HCT116 (cell line): ENCODE measurements around the gene LTO1. TPM values are rescaled to one million over a fixed set of nuclear protein-coding genes. Genes with fewer than 3 reads are reported as not detected.

Experiments used
- ATAC-seq: fragments of 200-7000 bp; cut with Tn5 transposase; 2 replicates; pipeline ENCODE4 v1.9.1; 2020; ENCODE audit warnings: mild to moderate bottlenecking, moderate library complexity
- BruUV-seq: library from RNA; stranded (reverse); fragments of 400-500 nt; replicated peaks from 2 replicates; lab custom pipeline; 2021; lab: Mats Ljungman, UMichigan
- CTCF ChIA-PET: fragments of 300-600 bp; sonication (Branson Sonifier 250); formaldehyde crosslinking; loops from one replicate; lab custom pipeline; 2021; ENCODE audit warnings: antibody characterized with exemption; lab: Charles Lee
- POLR2A ChIA-PET: fragments of 300-600, 350-600 bp; sonication (Branson Sonifier 250); formaldehyde crosslinking; loops from one replicate; lab custom pipeline; 2021; ENCODE audit warnings: antibody characterized with exemption; lab: Charles Lee
- RAD21 ChIA-PET, 2 experiments: fragments of 300-600 bp; sonication (Branson Sonifier 250); formaldehyde crosslinking; loops; one replicate each; lab custom pipeline; 2023; ENCODE audit warnings: low total read pairs in 2 of 2; ENCODE audit not compliant: uncharacterized antibody in 2 of 2, unreplicated experiment in 2 of 2, low non-redundant PET in 1 of 2; lab: Charles Lee
- DNase-seq: peaks from one replicate; pipeline ENCODE4 v3.0.0-alpha.2; 2010; ENCODE audit warnings: low read depth, low spot score
- H2AFZ ChIP-seq: fragments of 200-600 bp; shearing (Covaris generic), sonication (generic); 2 replicates; pipeline ENCODE4 v1.6.1; 2017; ENCODE audit warnings: low read depth, mixed run types, mixed read lengths, antibody characterized with exemption, low read length; ENCODE audit not compliant: poor library complexity, severe bottlenecking
- H3K27ac ChIP-seq: 2 replicates; pipeline ENCODE4 v1.5.1; 2012; ENCODE audit warnings: low read depth, low read length
- H3K27me3 ChIP-seq: fragments of 200-600 bp; sonication (generic); 2 replicates; pipeline ENCODE4 v1.6.1; 2016; ENCODE audit warnings: mixed run types, low read length, mixed read lengths; ENCODE audit not compliant: insufficient read depth
- H3K36me3 ChIP-seq, 2 experiments: fragments of 200-500 bp in 1 of 2; fragments of 200-600 bp in 1 of 2; sonication (Bioruptor generic) in 1 of 2; sonication (generic) in 1 of 2; 2 replicates each; pipeline versions ENCODE4 v1.5.1 to v1.6.1; 2014 to 2016; ENCODE audit warnings: low read length in 2 of 2, inconsistent platforms in 1 of 2, mixed read lengths in 1 of 2, mixed run types in 1 of 2; ENCODE audit not compliant: insufficient read depth in 2 of 2, control insufficient read depth in 1 of 2
- H3K4me1 ChIP-seq, 2 experiments: fragments of 200-600 bp in 1 of 2; sonication (generic) in 1 of 2; 2 replicates each; pipeline versions ENCODE4 v1.5.1 to v1.6.1; 2012 to 2017; ENCODE audit warnings: low read length in 2 of 2, inconsistent platforms in 1 of 2, mild to moderate bottlenecking in 1 of 2, mixed read lengths in 1 of 2, mixed run types in 1 of 2, moderate library complexity in 1 of 2; ENCODE audit not compliant: insufficient read depth in 2 of 2, control insufficient read depth in 1 of 2
- H3K4me2 ChIP-seq: fragments of 200-600 bp; sonication (generic); 2 replicates; pipeline ENCODE4 v1.6.1; 2017; ENCODE audit warnings: mixed run types, low read length, mixed read lengths
- H3K4me3 ChIP-seq, 2 experiments: fragments of 200-600 bp in 1 of 2; sonication (generic) in 1 of 2; replicated peaks in 1 of 2; 2 replicates each; pipeline ENCODE4 v1.5.1; 2011 to 2016; ENCODE audit warnings: low read length in 2 of 2, control low read depth in 1 of 2, low read depth in 1 of 2, mild to moderate bottlenecking in 1 of 2, mixed read lengths in 1 of 2, mixed run types in 1 of 2
- H3K79me2 ChIP-seq: fragments of 200-600 bp; sonication (generic); 2 replicates; pipeline ENCODE4 v1.6.1; 2017; ENCODE audit warnings: mild to moderate bottlenecking, mixed run types, low read length, moderate library complexity, mixed read lengths; ENCODE audit not compliant: insufficient read depth
- H3K9ac ChIP-seq: fragments of 200-600 bp; sonication (generic); 2 replicates; pipeline ENCODE4 v1.6.1; 2016; ENCODE audit warnings: low read length, mixed read lengths
- H3K9me2 ChIP-seq: fragments of 200-600 bp; sonication (generic), shearing (Covaris generic); 2 replicates; pipeline ENCODE4 v1.6.1; 2017; ENCODE audit warnings: mixed run types, mild to moderate bottlenecking, moderate library complexity; ENCODE audit not compliant: insufficient read depth
- H3K9me3 ChIP-seq, 2 experiments: fragments of 200-500 bp in 1 of 2; fragments of 200-600 bp in 1 of 2; sonication (Bioruptor generic) in 1 of 2; sonication (generic) in 1 of 2; 2 replicates each; pipeline ENCODE4 v1.6.1; 2014 to 2017; ENCODE audit warnings: low read length in 2 of 2, mixed read lengths in 2 of 2, inconsistent platforms in 1 of 2, low read depth in 1 of 2, mild to moderate bottlenecking in 1 of 2, mixed run types in 1 of 2, moderate library complexity in 1 of 2; ENCODE audit not compliant: control insufficient read depth in 1 of 2, insufficient read depth in 1 of 2
- H4K20me1 ChIP-seq: fragments of 200-600 bp; sonication (generic), shearing (Covaris generic); 2 replicates; pipeline ENCODE4 v1.6.1; 2017; ENCODE audit warnings: mixed run types, mild to moderate bottlenecking, moderate library complexity; ENCODE audit not compliant: insufficient read depth
- ATF3 ChIP-seq: IDR thresholded peaks from 2 replicates; pipeline ENCODE4 v1.6.1; 2012
- CBX3 ChIP-seq: IDR thresholded peaks from 2 replicates; pipeline ENCODE4 v1.6.1; 2012; ENCODE audit warnings: low read depth
- CEBPB ChIP-seq: IDR thresholded peaks from 2 replicates; pipeline ENCODE4 v1.6.1; 2012; ENCODE audit warnings: low read depth
- EGR1 ChIP-seq: IDR thresholded peaks from 2 replicates; pipeline ENCODE4 v1.6.1; 2012; ENCODE audit warnings: low read depth
- ELF1 ChIP-seq: IDR thresholded peaks from 2 replicates; pipeline ENCODE4 v1.6.1; 2012; ENCODE audit warnings: low read depth, borderline replicate concordance
- EZH2 ChIP-seq: fragments of 200-600 bp; sonication (generic); IDR thresholded peaks from 2 replicates; pipeline ENCODE4 v1.6.1; 2017; ENCODE audit warnings: antibody characterized with exemption, mixed run types
- EZH2phosphoT487 ChIP-seq: fragments of 200-600 bp; IDR thresholded peaks from 2 replicates; pipeline ENCODE4 v1.6.1; 2018; ENCODE audit warnings: antibody characterized with exemption, borderline replicate concordance
- SIN3A ChIP-seq: IDR thresholded peaks from 2 replicates; pipeline ENCODE4 v1.6.1; 2012; ENCODE audit warnings: low read depth
- SP1 ChIP-seq: IDR thresholded peaks from 2 replicates; pipeline ENCODE4 v1.6.1; 2012; ENCODE audit warnings: low read depth
- SRF ChIP-seq: IDR thresholded peaks from 2 replicates; pipeline ENCODE4 v1.6.1; 2012; ENCODE audit warnings: low read depth
- TCF7L2 ChIP-seq: IDR thresholded peaks from 2 replicates; pipeline ENCODE4 v1.7.0; 2011; ENCODE audit warnings: borderline replicate concordance, inconsistent platforms; ENCODE audit not compliant: insufficient read depth, insufficient read length; ENCODE audit errors: extremely low read depth
- ZFX ChIP-seq: fragments of 450-650 bp; IDR thresholded peaks from 2 replicates; pipeline ENCODE4 v1.6.1; 2017
- ZNF274 ChIP-seq: fragments of 200-500 bp; sonication (Bioruptor generic); IDR thresholded peaks from 2 replicates; pipeline ENCODE4 v1.6.1; 2014; ENCODE audit warnings: mild to moderate bottlenecking, low read depth, low read length, inconsistent platforms
- intact Hi-C: fragments of 100-400 bp; cut with micrococcal nuclease; formaldehyde crosslinking; loops from 2 replicates; pipeline ENCODE4 v1.10.0; 2022
- total RNA-seq: library from RNA; stranded (reverse); gene quantifications from one replicate; pipeline ENCODE4 v1.2.1, GENCODE V29; 2021; ENCODE audit not compliant: unreplicated experiment

Gene LTO1
- total RNA-seq, 1 experiment from 2014 or later = 21.3 TPM

- Histone ChIP-seq H4K20me1 (no peaks in the 10 kb centered on the region), H3K4me2 (no peak overlapping the region), H3K9me2 (no peaks in the 10 kb centered on the region), H3K27me3 (no peaks in the 10 kb centered on the region), H3K4me1 (peaks cover 5 to 20% of the 10 kb centered on the region in 2 experiments; a peak in 3 of 4 replicates), H3K9ac (no peak overlapping the region), H3K9me3 (no peaks in the 10 kb centered on the region), H2AFZ (no peak overlapping the region), H3K36me3 (peaks cover 0 to 4% of the 10 kb centered on the region in 2 experiments; a peak in 1 of 4 replicates), H3K27ac (no peak overlapping the region), H3K4me3 (no peak overlapping the region), H3K79me2 (no peaks in the 10 kb centered on the region)
- ChIA-PET RAD21 (no interaction called here), POLR2A (no interaction called here), CTCF (interaction anchor here (0.7 to 1.7 kb wide), 2 partner anchors 11 to 168 kb away, joined by 5 read pairs; no protein-coding TSS in a partner anchor)
- ATAC-seq = no peak
- BruUV-seq = no TSS peak
- intact Hi-C loops = loop anchor here (5.0 kb wide), 1 partner anchor 476 kb away; no protein-coding TSS in a partner anchor
- no peak for DNase-seq
- TF ChIP-seq EZH2 = no peak
- no peak for TF ChIP-seq ELF1
- TF ChIP-seq EZH2phosphoT487 = no peak
- no peak for TF ChIP-seq ZNF274
- no peak for TF ChIP-seq SRF
- TF ChIP-seq CBX3 = no peak
- TF ChIP-seq CEBPB = no peak
- no peak for TF ChIP-seq SIN3A
- no peak for TF ChIP-seq TCF7L2
- TF ChIP-seq EGR1 = no peak
- TF ChIP-seq ZFX = no peak
- no peak for TF ChIP-seq SP1
- TF ChIP-seq ATF3 = no peak
Measured at GRCh38 chr11:69721106-69721505, 46.0 kb upstream of the LTO1 start.
